Measurements from ENCODE around the gene PIGB. TPM values are rescaled to one million over a fixed set of nuclear protein-coding genes. Genes with fewer than 3 reads are reported as not detected.

PIGB gene
- total and polyA plus RNA-seq, 2 of the 13 experiments (the other 11 are each of a cell fraction or from before 2014, with no cell fraction given), result 14.5 to 19.1 TPM

GRCh38 chr15:55318588-55319494 is at the start of gene PIGB, which contains the start of gene PIGBOS1 (continued):
- TF ChIP-seq TSC22D2 (CRISPR knock-in tag; IDR thresholded peaks at IDR 0.05; ENCODE audit: borderline replicate concordance) (peak; percentile 72), ZNF768 (CRISPR knock-in tag; IDR thresholded peaks at IDR 0.05) (peak; percentile 72), HNRNPL (IDR thresholded peaks at IDR 0.05; ENCODE audit: low read depth, low read length) (peak; percentile 42; the same call in 1 of the 2 replicates), PCBP2 (optimal IDR thresholded peaks at IDR 0.05; ENCODE audit: low read depth, low read length, poor library complexity, severe bottlenecking) (no peak), ZNF781 (CRISPR knock-in tag; IDR thresholded peaks at IDR 0.05; ENCODE audit: borderline replicate concordance, not compliant biosample characterization) (no peak), GTF3A (CRISPR knock-in tag; conservative IDR thresholded peaks at IDR 0.05) (peak; percentile 77; the same call in 1 of the 2 replicates), TBX3 (IDR thresholded peaks at IDR 0.05; ENCODE audit: borderline replicate concordance) (no peak), BORCS8-MEF2B (CRISPR knock-in tag; IDR thresholded peaks at IDR 0.05) (0 out of 2 replicates have a peak, but pooled peaks have one; percentile 23), KMT2A (CRISPR knock-in tag; IDR thresholded peaks at IDR 0.05) (peak; percentile 98), ZNF782 (CRISPR knock-in tag; IDR thresholded peaks at IDR 0.05; ENCODE audit: borderline replicate concordance) (peak; percentile 94; the same call in 1 of the 2 replicates), ZNF503 (CRISPR knock-in tag; IDR thresholded peaks at IDR 0.05) (peak; percentile 41; the same call in 1 of the 2 replicates), FOXO1 (CRISPR knock-in tag; IDR thresholded peaks at IDR 0.05) (peak; percentile 67; the same call in 1 of the 2 replicates), MYPOP (CRISPR knock-in tag; IDR thresholded peaks at IDR 0.05) (peak; percentile 82)
- TF ChIP-seq, protein P1, sequence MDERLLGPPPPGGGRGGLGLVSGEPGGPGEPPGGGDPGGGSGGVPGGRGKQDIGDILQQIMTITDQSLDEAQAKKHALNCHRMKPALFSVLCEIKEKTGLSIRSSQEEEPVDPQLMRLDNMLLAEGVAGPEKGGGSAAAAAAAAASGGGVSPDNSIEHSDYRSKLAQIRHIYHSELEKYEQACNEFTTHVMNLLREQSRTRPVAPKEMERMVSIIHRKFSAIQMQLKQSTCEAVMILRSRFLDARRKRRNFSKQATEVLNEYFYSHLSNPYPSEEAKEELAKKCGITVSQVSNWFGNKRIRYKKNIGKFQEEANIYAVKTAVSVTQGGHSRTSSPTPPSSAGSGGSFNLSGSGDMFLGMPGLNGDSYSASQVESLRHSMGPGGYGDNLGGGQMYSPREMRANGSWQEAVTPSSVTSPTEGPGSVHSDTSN (CRISPR knock-in tag; IDR thresholded peaks at IDR 0.05), result no peak
- TF ChIP-seq, protein P2, sequence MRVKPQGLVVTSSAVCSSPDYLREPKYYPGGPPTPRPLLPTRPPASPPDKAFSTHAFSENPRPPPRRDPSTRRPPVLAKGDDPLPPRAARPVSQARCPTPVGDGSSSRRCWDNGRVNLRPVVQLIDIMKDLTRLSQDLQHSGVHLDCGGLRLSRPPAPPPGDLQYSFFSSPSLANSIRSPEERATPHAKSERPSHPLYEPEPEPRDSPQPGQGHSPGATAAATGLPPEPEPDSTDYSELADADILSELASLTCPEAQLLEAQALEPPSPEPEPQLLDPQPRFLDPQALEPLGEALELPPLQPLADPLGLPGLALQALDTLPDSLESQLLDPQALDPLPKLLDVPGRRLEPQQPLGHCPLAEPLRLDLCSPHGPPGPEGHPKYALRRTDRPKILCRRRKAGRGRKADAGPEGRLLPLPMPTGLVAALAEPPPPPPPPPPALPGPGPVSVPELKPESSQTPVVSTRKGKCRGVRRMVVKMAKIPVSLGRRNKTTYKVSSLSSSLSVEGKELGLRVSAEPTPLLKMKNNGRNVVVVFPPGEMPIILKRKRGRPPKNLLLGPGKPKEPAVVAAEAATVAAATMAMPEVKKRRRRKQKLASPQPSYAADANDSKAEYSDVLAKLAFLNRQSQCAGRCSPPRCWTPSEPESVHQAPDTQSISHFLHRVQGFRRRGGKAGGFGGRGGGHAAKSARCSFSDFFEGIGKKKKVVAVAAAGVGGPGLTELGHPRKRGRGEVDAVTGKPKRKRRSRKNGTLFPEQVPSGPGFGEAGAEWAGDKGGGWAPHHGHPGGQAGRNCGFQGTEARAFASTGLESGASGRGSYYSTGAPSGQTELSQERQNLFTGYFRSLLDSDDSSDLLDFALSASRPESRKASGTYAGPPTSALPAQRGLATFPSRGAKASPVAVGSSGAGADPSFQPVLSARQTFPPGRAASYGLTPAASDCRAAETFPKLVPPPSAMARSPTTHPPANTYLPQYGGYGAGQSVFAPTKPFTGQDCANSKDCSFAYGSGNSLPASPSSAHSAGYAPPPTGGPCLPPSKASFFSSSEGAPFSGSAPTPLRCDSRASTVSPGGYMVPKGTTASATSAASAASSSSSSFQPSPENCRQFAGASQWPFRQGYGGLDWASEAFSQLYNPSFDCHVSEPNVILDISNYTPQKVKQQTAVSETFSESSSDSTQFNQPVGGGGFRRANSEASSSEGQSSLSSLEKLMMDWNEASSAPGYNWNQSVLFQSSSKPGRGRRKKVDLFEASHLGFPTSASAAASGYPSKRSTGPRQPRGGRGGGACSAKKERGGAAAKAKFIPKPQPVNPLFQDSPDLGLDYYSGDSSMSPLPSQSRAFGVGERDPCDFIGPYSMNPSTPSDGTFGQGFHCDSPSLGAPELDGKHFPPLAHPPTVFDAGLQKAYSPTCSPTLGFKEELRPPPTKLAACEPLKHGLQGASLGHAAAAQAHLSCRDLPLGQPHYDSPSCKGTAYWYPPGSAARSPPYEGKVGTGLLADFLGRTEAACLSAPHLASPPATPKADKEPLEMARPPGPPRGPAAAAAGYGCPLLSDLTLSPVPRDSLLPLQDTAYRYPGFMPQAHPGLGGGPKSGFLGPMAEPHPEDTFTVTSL (CRISPR knock-in tag; IDR thresholded peaks at IDR 0.05; ENCODE audit: borderline replicate concordance), result peak; percentile 30; the same call in 1 of the 2 replicates
- TF ChIP-seq, protein P3, sequence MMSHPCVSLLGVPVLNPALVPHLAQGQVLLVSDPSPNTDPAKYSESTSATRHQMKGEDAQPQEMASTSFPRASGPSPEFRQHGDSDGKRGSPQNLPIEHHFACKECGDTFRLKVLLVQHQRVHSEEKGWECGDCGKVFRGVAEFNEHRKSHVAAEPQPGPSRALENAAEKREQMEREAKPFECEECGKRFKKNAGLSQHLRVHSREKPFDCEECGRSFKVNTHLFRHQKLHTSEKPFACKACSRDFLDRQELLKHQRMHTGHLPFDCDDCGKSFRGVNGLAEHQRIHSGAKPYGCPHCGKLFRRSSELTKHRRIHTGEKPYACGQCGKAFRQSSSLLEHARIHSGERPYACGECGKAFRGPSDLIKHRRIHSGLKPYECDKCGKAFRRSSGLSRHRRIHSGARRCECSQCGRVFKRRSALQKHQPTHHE (CRISPR knock-in tag; IDR thresholded peaks at IDR 0.05; ENCODE audit: borderline replicate concordance), result no peak; the same call in none of the 2 replicates

Data from HepG2 (cell line).